Upper lobe of right lung (tissue), 1 donor: Measurements from ENCODE around the gene CAPZB. TPM values are rescaled to one million over a fixed set of nuclear protein-coding genes. Genes with fewer than 3 reads are reported as not detected.

Experiments
- ATAC-seq: fragments of 200-7000 bp; cut with Tn5 transposase; one replicate; pipeline ENCODE4 v1.9.1; 2020; ENCODE audit warnings: mild to moderate bottlenecking, moderate library complexity
- DNase-seq: peaks from one replicate; pipeline ENCODE4 v3.0.0-alpha.2; 2020
- H3K27ac ChIP-seq: fragments of 200-600 bp; one replicate; pipeline ENCODE4 v1.8.0; 2022
- H3K27me3 ChIP-seq: fragments of 200-600 bp; one replicate; pipeline ENCODE4 v1.8.0; 2022; ENCODE audit warnings: mild to moderate bottlenecking
- H3K36me3 ChIP-seq: fragments of 200-600 bp; one replicate; pipeline ENCODE4 v1.8.0; 2022
- H3K4me1 ChIP-seq: fragments of 200-600 bp; one replicate; pipeline ENCODE4 v1.8.0; 2022
- H3K4me3 ChIP-seq: fragments of 200-600 bp; one replicate; pipeline ENCODE4 v1.8.0; 2022; ENCODE audit warnings: mild to moderate bottlenecking
- H3K9me3 ChIP-seq: fragments of 200-600 bp; one replicate; pipeline ENCODE4 v1.8.0; 2022
- intact Hi-C: fragments of 100-400 bp; cut with DNase I; formaldehyde crosslinking; loops from one replicate; pipeline ENCODE4 v1.11.0; 2022
- total RNA-seq: library from RNA; stranded (reverse); fragmentation: NEBNext Ultra II Directional; extraction: Animal tissue kit (Norgen Biotek cat#: 25700); gene quantifications from one replicate; pipeline ENCODE4 v1.2.1, GENCODE V29; 2021
- TF ChIP-seq, protein P1 (sequence below): fragments of 200-600 bp; IDR thresholded peaks from one replicate; pipeline ENCODE4 v1.8.0; 2022; ENCODE audit warnings: antibody characterized with exemption
- donor health status: DM: no; HTN: yes; CAD: no; lungs with severe emphysema.

Gene CAPZB
- total RNA-seq, 1 donor from 2014 or later = 237 TPM

GRCh38 chr1:19421365-19421764 lies 64.0 kb downstream of the CAPZB start:
- peaks cover 17% of the 10 kb centered on the region for H3K36me3 ChIP-seq
- no peaks in the 10 kb centered on the region for H3K9me3 ChIP-seq
- H3K27ac ChIP-seq = peak overlapping the region; percentile 26
- no peak overlapping the region for H3K4me3 ChIP-seq
- H3K4me1 ChIP-seq = peaks cover 61% of the 10 kb centered on the region
- intact Hi-C loops = no loop called here
- DNase-seq (no peak), ATAC-seq (no peak)
- TF ChIP-seq, protein P1, sequence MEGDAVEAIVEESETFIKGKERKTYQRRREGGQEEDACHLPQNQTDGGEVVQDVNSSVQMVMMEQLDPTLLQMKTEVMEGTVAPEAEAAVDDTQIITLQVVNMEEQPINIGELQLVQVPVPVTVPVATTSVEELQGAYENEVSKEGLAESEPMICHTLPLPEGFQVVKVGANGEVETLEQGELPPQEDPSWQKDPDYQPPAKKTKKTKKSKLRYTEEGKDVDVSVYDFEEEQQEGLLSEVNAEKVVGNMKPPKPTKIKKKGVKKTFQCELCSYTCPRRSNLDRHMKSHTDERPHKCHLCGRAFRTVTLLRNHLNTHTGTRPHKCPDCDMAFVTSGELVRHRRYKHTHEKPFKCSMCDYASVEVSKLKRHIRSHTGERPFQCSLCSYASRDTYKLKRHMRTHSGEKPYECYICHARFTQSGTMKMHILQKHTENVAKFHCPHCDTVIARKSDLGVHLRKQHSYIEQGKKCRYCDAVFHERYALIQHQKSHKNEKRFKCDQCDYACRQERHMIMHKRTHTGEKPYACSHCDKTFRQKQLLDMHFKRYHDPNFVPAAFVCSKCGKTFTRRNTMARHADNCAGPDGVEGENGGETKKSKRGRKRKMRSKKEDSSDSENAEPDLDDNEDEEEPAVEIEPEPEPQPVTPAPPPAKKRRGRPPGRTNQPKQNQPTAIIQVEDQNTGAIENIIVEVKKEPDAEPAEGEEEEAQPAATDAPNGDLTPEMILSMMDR = no peak
- no peaks in the 10 kb centered on the region for H3K27me3 ChIP-seq

DNA sequence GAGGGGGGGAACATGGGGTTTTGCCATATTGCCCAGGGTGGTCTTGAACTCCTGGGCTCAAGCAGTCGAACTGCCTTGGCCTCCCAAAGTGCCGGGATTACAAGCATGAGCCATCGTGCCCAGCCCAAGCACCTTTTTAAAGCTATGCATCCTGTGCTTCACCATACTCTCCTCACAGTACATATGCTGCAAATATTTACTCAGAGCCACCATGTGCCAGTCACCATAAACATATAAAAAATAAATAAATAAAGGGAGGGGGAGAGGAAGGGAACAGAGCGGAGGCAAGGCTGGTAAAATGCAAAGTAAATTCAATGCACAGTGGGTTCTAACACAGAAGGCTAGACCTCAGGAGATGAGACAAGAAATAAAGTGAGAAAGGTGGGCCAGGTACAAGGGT lies 64.7 kb downstream of the CAPZB start:
- intact Hi-C loops = no loop called here
- Histone ChIP-seq H3K4me1 (peaks cover 53% of the 10 kb centered on the region), H3K27ac (peak overlapping the region; percentile 26), H3K36me3 (peaks cover 17% of the 10 kb centered on the region), H3K9me3 (no peaks in the 10 kb centered on the region), H3K27me3 (no peaks in the 10 kb centered on the region), H3K4me3 (no peak overlapping the region)
- no peak for ATAC-seq
- TF ChIP-seq, protein P1 = no peak
- DNase-seq = no peak

- no peak for ATAC-seq
- intact Hi-C loops = no loop called here
- Histone ChIP-seq H3K27me3 (no peaks in the 10 kb centered on the region), H3K4me3 (no peak overlapping the region), H3K27ac (peak overlapping the region; percentile 44), H3K9me3 (no peaks in the 10 kb centered on the region), H3K4me1 (peaks cover 44% of the 10 kb centered on the region), H3K36me3 (peaks cover 17% of the 10 kb centered on the region)
- no peak for DNase-seq
- TF ChIP-seq, protein P1 = no peak
Measured at GRCh38 chr1:19419691-19420090, 65.6 kb downstream of the CAPZB start.

DNA sequence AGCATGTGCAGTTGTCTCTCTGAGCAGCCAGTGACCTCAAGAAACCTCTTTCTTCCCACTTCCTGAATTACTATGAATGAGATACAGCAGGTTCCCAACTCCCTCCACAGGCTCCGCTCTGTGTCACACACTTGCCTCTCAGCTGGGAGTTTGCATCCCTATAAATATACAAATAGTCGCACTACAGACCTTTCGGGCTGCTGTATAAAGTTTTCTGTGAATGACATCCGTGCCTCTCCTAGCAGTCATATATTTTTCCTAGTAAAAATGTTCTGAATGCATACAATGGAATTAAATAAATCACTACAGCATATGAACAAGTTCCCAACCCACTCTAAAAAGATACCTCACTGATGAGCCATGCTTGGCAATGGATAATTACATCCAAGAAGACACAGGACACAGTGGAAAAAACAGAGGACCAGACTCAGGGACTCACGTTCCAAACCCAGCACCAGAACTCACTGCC lies 66.8 kb downstream of the CAPZB start:
- Histone ChIP-seq H3K27me3 (no peaks in the 10 kb centered on the region), H3K4me3 (no peak overlapping the region), H3K4me1 (peaks cover 42% of the 10 kb centered on the region), H3K36me3 (peaks cover 17% of the 10 kb centered on the region), H3K27ac (peak overlapping the region; percentile 44), H3K9me3 (no peaks in the 10 kb centered on the region)
- TF ChIP-seq, protein P1 = no peak
- DNase-seq = no peak
- intact Hi-C loops = no loop called here
- no peak for ATAC-seq

DNA sequence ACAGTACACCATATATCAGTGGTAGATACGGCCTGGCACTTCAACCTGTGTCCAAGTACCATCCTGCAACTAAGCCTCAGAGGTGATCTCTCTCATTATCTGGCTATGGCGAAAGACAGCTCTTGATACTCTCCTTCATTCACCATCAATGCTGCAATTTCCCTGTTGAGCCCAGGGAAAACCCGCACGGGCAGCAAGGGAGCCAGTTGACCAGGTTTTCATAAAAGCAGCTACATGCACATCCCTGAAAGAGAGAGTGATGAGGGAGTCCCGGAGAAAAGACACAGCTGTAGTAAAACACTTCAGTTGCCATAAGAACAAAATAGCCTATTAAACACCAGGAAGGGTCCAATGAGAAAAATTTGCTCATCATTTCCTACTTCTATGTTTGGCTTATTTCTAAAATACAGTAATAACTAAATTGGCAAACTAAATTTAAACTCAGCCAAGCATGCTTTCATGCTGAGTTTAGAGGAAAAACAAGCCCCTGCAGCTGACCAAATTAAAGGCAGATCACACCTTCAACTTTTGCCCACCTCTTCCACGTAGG lies 68.3 kb downstream of the CAPZB start:
- Histone ChIP-seq H3K4me3 (no peak overlapping the region), H3K27ac (peak overlapping the region; percentile 38), H3K27me3 (no peaks in the 10 kb centered on the region), H3K36me3 (peaks cover 17% of the 10 kb centered on the region), H3K4me1 (peaks cover 49% of the 10 kb centered on the region), H3K9me3 (no peaks in the 10 kb centered on the region)
- TF ChIP-seq, protein P1 = no peak
- DNase-seq = no peak
- intact Hi-C loops = no loop called here
- no peak for ATAC-seq

DNA sequence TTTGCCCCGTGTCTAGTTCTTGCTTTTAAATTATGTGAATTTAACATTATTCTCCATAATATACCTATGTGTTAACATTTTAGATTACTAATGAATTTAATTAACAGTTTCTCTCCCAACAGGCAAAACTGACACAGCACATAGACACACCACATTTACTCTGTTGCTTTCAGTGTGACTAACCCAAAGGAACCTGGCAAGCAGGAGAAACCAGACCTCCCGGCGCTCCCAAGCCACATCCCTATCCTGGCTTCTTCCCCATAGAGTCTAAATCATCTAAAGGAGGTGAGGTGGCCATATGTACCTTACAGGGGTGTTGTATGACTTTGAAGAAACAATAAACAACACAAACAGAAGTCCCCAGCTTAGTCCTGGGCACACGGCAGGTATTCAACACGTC lies 69.2 kb downstream of the CAPZB start:
- TF ChIP-seq, protein P1 = no peak
- H3K36me3 ChIP-seq = peaks cover 17% of the 10 kb centered on the region
- no peak for DNase-seq
- no peaks in the 10 kb centered on the region for H3K9me3 ChIP-seq
- H3K4me3 ChIP-seq = no peak overlapping the region
- no peak overlapping the region for H3K27ac ChIP-seq
- ATAC-seq = no peak
- intact Hi-C loops = no loop called here
- no peaks in the 10 kb centered on the region for H3K27me3 ChIP-seq
- H3K4me1 ChIP-seq = peaks cover 51% of the 10 kb centered on the region
